GM19193 (cell line): ENCODE results near the gene ZDHHC11.

Experiments used
- POLR2A ChIP-seq: IDR thresholded peaks from 4 replicates; pipeline ENCODE4 v1.6.1; 2011; ENCODE audit not compliant: insufficient read depth, insufficient read length; ENCODE audit errors: extremely low read depth

ZDHHC11 gene

GRCh38 chr5:854966-855743 lies 4.4 kb upstream of the ZDHHC11 start:
- no peak for TF ChIP-seq POLR2A

GRCh38 chr5:854217-854616 lies 3.4 kb upstream of the ZDHHC11 start:
- TF ChIP-seq POLR2A = no peak

- TF ChIP-seq POLR2A = no peak
Measured at GRCh38 chr5:852431-853401, 1.9 kb upstream of the ZDHHC11 start.

- TF ChIP-seq POLR2A = no peak
Measured at GRCh38 chr5:852018-852417, 1.2 kb upstream of the ZDHHC11 start.

GRCh38 chr5:851553-851952 lies 767 bp upstream of the ZDHHC11 start:
- no peak for TF ChIP-seq POLR2A

GRCh38 chr5:851076-851475 lies 290 bp upstream of the ZDHHC11 start:
- TF ChIP-seq POLR2A = no peak

- no peak for TF ChIP-seq POLR2A
Measured at GRCh38 chr5:849651-850301, 1.0 kb downstream of the ZDHHC11 start.

GRCh38 chr5:848671-849111 lies 2.1 kb downstream of the ZDHHC11 start:
- TF ChIP-seq POLR2A = no peak

- TF ChIP-seq POLR2A = no peak
Measured at GRCh38 chr5:821504-821903, 29.3 kb downstream of the ZDHHC11 start.

GRCh38 chr5:820245-820644 lies 30.5 kb downstream of the ZDHHC11 start:
- TF ChIP-seq POLR2A = no peak

GRCh38 chr5:819078-819477 lies 31.7 kb downstream of the ZDHHC11 start:
- no peak for TF ChIP-seq POLR2A

GRCh38 chr5:816176-816575 lies 34.6 kb downstream of the ZDHHC11 start:
- no peak for TF ChIP-seq POLR2A

GRCh38 chr5:815449-815848 lies 35.3 kb downstream of the ZDHHC11 start:
- no peak for TF ChIP-seq POLR2A

GRCh38 chr5:801472-801871 lies 49.3 kb downstream of the ZDHHC11 start:
- no peak for TF ChIP-seq POLR2A
